Activated T-cell treated with anti-CD3 and anti-CD28 coated beads for 4 hours (primary cell): ENCODE results near the gene GABRP.
"Not testable (repeated sequence)": the region's sequence is repeated elsewhere in the genome, so short reads cannot be mapped to it uniquely, and the experiment has no call there.

Experiments used
- DNase-seq: peaks from one replicate; pipeline ENCODE4 v3.0.0-alpha.2; 2020

Gene GABRP

GRCh38 chr5:170805666-170806065 is 22.1 kb downstream of the GABRP start:
- DNase-seq = no peak

DNA sequence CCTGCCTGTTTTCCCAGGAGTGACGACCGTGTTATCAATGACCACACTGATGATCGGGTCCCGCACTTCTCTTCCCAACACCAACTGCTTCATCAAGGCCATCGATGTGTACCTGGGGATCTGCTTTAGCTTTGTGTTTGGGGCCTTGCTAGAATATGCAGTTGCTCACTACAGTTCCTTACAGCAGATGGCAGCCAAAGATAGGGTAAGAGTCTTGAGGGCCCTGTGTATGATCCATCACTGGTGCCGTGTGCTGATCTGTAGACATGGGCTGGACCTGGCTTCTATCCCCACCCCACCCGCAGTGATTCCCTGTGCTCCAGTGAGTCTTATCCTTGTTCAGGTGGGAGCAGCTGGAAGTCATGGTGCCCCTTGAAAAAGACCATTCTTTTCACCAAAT is 26.0 kb downstream of the GABRP start:
- no peak for DNase-seq

GRCh38 chr5:170811719-170812118 is 28.2 kb downstream of the GABRP start:
- DNase-seq = no peak

DNA sequence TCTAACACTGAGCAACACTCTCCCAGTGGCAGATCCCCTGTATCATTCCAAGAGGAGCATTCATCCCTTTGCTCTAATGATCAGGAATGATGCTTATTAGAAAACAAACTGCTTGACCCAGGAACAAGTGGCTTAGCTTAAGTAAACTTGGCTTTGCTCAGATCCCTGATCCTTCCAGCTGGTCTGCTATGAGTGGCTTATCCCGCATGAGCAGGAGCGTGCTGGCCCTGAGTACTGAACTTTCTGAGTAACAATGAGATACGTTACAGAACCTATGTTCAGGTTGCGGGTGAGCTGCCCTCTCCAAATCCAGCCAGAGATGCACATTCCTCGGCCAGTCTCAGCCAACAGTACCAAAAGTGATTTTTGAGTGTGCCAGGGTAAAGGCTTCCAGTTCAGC is 29.7 kb downstream of the GABRP start:
- no peak for DNase-seq

DNA sequence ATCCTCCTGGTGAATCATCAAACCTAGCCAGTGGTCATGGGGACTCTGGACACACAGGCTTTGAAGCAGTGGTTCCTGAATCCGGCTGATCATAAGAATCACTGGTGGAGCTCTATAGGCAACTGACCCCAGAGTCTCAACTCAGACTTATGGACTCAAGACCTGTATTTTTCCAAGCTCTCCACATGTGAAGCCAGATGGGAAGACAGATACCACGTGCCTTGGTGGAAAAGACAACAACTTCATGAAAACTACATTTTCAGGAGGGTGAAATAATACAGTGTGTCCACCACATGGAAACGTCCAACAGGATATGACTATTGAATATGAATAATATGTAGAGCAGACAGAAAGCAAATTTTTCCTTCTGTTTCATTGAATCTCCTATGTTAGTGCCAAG is 33.7 kb downstream of the GABRP start:
- DNase-seq = no peak

- DNase-seq = no peak
These were observed 34.7 kb downstream of the GABRP start for GRCh38 chr5:170818232-170818631.

GRCh38 chr5:170819824-170820223 is 36.3 kb downstream of the GABRP start:
- no peak for DNase-seq

GRCh38 chr5:170821257-170821800 is 37.8 kb downstream of the GABRP start:
- no peak for DNase-seq

DNA sequence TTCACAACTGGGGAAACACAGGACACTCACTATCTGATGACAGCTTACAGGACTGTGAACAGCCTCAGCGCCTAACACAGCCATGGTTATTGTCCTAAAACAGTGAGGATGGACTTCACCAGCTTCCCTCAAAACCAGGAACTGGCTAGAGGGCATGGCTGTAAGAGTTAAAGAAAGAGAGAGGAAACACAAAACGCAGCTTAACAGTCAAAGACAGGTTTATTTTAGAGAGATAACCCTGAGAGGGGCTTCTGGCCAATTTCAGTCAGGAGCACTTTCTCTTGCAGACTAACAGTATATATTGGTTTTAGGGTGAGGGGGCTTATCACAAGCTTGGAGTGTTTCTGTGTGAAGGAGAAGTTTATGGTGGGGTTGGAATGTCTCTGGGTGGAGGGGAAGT is 42.6 kb downstream of the GABRP start:
- DNase-seq = no peak

GRCh38 chr5:170832241-170832640 is 48.7 kb downstream of the GABRP start:
- DNase-seq = no peak

DNA sequence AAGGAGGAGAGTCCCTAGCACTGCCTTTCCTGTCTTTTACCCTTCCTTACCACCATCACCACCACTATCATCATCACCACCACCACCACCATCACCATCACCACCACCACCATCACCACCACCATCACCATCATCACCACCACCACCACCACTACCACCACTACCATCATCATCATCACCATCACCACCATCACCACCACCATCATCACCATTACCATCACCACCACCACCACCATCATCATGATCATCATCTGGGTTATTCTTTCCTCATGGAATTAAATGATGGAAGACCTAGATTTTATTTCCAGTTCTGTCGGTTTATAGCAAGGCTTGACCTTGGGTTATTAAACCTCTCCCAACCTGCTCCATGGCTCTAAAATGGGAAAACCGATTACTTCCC is 50.5 kb downstream of the GABRP start:
- not testable (repeated sequence) for DNase-seq

DNA sequence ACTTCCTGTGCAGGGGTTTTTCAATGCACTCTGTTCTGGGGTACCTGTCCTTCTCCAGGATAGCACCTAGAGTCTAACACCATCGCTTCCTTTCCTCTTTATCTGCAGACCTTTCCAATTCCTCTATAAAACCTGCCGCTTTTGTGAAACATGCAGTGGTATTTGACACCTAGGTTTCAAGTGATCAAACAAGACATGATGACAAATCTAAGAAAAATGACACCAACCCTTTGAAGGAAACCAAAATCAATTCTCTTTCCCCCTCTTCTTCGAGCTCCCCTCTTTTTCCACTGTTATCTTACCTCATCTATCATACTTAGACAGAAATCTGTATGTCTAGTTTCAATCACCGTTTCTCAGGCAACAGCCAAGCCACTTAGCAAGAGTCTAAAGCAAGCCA is 52.7 kb downstream of the GABRP start:
- no peak for DNase-seq

GRCh38 chr5:170843870-170844269 is 60.3 kb downstream of the GABRP start:
- no peak for DNase-seq

GRCh38 chr5:170844651-170845050 is 61.1 kb downstream of the GABRP start:
- DNase-seq = no peak

- DNase-seq = no peak
These were observed 62.9 kb downstream of the GABRP start for GRCh38 chr5:170846416-170846815.

GRCh38 chr5:170846846-170847245 is 63.3 kb downstream of the GABRP start:
- no peak for DNase-seq

DNA sequence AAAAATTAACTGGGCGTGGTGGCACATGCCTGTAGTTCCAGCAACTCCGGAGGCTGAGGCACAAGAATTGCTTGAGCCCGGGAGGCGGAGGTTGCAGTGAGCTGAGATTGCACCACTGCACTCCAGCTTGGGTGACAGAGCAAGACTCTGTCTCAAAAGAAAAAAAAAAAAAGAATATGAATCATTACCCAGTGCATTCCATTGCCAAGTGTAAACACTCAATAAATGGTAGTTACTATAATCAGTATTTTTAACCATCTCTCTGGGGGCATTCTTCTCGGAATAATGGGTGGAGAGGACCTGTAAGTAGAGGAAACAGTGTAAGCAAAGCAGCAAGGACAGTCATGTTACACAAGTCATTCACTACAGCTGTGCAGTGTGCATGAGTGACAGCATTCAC is 64.5 kb downstream of the GABRP start:
- no peak for DNase-seq

GRCh38 chr5:170849374-170849773 is 65.8 kb downstream of the GABRP start:
- DNase-seq = no peak

DNA sequence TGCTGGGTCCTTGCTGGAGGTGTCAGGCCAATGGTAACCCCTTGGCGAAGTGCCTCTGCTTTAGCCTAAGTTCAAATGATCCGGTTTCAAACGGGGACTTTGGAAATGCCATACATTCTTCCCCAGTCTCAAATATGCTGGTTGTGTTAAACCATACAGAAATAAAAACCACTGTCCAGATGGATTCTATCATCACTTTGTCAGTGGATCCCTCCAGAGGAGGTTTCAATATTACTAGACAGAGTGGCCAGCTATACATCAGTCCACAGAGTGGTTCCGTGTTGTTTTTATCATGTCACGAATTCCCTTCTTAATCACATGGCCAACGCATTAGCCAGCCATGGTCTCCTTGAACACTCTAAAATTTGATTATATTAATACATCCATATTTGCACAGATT is 71.0 kb downstream of the GABRP start:
- no peak for DNase-seq

DNA sequence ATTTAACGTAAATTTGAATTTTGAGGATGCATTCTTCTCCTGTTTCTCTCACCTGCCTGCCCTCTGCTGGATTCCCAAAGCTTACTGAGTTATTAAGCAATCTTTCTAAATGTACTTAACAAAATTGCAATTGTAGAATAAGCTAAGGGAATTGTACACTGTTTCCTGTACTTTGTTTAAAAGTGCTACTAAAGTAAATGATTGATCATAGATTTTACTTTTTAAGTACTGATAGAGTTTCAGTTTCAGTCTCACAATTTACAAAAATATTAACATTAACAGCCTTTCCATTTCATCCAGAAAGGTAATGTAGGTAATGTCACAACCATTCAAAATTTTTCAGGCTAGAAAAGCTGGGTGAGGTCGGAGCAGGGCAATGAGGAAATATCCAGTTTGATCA is 73.5 kb downstream of the GABRP start:
- no peak for DNase-seq

DNA sequence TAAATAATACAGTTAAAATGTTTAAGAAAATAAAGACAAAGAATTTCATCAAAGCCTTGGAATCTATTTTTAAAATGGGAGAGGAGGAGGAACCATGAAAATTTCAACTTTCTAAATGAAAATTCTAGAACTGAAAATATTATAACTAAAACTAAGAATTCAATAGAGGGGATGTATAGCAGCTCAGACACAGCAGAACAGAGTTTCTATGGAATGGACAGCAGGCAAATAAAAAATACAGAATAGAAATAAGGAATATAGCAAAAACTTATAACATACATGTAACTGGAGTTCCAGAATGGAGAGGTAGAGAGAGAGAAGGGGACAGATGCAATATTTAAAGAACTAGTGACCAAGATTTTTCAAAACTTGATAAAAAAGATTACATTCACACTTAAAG is 76.9 kb downstream of the GABRP start:
- no peak for DNase-seq

DNA sequence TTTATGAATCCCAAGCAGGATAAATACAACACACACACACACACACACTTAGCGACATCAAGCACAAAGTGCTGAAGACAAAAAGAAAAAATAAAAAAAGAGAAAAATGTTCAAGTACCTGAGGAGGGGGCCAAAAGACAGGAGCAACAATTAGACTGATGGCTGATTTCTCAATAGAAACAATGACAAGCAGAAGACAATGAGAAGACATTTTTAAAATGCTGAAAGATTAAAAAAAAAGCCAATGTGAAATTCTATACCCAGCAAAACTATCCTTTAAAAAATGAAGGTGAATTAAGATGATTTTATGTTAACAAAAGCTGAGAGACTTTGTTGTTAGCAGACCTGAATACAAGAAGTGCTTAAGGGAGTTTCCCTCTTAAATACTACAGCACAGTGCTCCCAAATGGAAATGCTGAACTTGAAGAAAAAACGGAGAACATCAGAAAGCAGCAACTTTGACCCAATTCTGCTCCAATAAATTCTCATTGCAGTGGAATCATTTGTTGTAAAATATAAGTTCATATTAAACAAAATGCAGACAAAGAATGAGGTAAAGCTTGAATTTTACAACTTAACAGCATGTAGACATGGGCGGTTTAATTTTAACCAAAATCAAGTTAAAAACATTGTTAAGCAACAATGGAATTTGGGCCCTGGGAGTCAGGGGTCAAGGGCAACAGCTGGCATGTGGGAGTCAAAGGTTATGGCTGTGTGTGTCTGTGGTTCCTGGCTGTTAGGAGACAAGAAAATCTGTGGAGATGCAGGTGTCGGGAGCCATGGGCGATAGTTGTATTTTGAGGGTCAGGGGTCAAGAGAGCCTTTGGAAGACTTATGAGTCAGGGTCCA is 77.5 kb downstream of the GABRP start:
- DNase-seq = no peak

DNA sequence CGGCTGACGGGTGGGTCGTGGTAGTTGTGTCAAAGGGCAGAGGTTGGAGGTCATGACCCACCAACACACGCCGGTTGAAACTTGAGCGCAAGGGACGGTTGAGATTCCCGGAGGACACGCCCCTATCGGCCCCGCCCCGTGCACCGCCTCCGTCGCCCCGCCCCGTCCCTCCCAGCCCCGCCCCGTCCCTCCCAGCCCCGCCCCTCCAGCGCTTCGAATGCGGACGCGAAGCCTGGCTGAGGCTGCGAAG is 78.1 kb downstream of the GABRP start:
- DNase-seq = no peak

DNA sequence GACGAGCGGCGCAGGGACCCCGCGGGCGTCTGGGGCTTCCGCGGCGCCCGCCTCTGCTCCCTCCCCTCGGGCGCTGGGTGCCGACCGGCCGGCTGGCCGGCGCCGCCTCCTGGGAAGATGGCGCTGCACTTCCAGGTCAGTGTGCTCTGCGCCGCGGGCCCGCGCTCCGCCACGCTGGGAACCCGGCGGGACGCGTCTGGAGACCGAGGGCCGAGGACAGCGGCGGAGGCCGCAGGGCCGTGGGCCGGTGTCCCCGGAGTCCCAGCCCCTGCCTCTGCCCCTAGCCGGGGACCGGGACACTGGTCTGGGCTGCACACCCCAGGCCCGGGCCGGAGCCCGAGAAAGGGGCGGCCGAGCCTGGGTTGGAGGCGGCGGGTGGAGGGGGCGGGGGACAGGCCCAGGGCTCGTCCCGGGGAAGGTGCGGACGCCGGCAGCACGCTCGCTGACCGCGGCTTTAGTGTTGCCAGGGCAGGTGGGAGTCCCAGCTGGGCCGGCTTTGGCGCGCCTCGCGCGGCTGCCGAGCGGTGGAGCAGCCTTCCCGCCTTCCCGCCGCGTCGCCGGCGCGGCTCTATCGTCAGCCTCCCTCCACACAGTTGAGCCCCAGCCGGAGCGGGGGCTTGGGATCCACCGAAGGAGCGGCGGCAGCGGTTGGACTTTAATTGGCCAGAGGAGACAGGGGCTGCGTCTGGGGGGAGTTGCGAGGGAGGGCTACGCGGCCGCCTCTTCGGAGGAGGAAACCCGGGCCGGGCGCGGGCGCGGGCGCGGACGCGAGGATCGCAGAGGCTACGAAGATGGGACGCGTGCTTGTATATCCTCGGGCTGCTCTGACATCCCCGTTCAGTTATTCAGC is 78.6 kb downstream of the GABRP start, which contains the start of gene RANBP17:
Gene RANBP17 (plus strand): TSS at position 102 of the 850 bp plus-strand sequence.
- no peak for DNase-seq
